Tibial artery (tissue), 4 donors: ENCODE measurements around the gene GRPEL2.

Experiments
- DNase-seq, 2 donors: peaks; one replicate each; pipeline ENCODE4 v3.0.0-alpha.2; 2019
- H3K27ac ChIP-seq, 2 donors: fragments of 200-600 bp; sonication (generic) in 1 of 2; 1 replicate in 1 of 2; 2 replicates in 1 of 2; pipeline ENCODE4 v1.5.1; 2018 to 2019; ENCODE audit warnings: mild to moderate bottlenecking in 1 of 2
- H3K27me3 ChIP-seq, 2 donors: fragments of 200-600 bp; sonication (generic) in 1 of 2; one replicate each; pipeline versions ENCODE4 v1.5.1 to v1.6.0; 2016 to 2019
- H3K36me3 ChIP-seq, 3 donors: fragments of 200-600 bp; sonication (generic) in 2 of 3; one replicate each; pipeline ENCODE4 v1.5.1; 2016 to 2019; ENCODE audit warnings: mild to moderate bottlenecking in 2 of 3
- H3K4me1 ChIP-seq, 4 donors: fragments of 200-600 bp; sonication (generic) in 2 of 4; 1 replicate in 3 of 4; 2 replicates in 1 of 4; pipeline ENCODE4 v1.5.1; 2016 to 2019
- H3K4me3 ChIP-seq, 2 donors: fragments of 200-600 bp; sonication (generic) in 1 of 2; 1 replicate in 1 of 2; 2 replicates in 1 of 2; pipeline ENCODE4 v1.5.1; 2018 to 2019; ENCODE audit warnings: mild to moderate bottlenecking in 2 of 2
- H3K9me3 ChIP-seq, 3 donors: fragments of 200-600 bp; sonication (generic) in 1 of 3; one replicate each; pipeline ENCODE4 v1.5.1; 2016 to 2019
- CTCF ChIP-seq, 2 experiments: fragments of 200-600 bp in 1 of 2; fragments of 450-650 bp in 1 of 2; IDR thresholded peaks; one replicate each; pipeline ENCODE4 v1.5.1; 2017 to 2019; ENCODE audit warnings: antibody characterized with exemption in 2 of 2, mild to moderate bottlenecking in 1 of 2, moderate library complexity in 1 of 2
- intact Hi-C: fragments of 100-400 bp; cut with DNase I; formaldehyde crosslinking; loops from one replicate; pipeline ENCODE4 v1.15.0; 2023; ENCODE audit warnings: low total_unique reads

GRPEL2 gene

GRCh38 chr5:149400304-149400703 lies 55.0 kb downstream of the GRPEL2 start:
- intact Hi-C loops: no loop called here
- Histone ChIP-seq H3K4me3 (no peak overlapping the region), H3K27me3 (no peaks in the 10 kb centered on the region), H3K9me3 (no peaks in the 10 kb centered on the region), H3K36me3 (no peaks in the 10 kb centered on the region), H3K4me1 (peaks cover 0 to 52% (median 25%) of the 10 kb centered on the region in 4 donors), H3K27ac (peak overlapping the region; percentile 40 to 59)
- DNase-seq: peak in 1 of 2 donors; percentile 42
- no peak for TF ChIP-seq CTCF (IDR thresholded peaks at IDR 0.05)

- Histone ChIP-seq H3K4me3 (no peak overlapping the region), H3K4me1 (peaks cover 0 to 59% (median 32%) of the 10 kb centered on the region in 4 donors), H3K27me3 (no peaks in the 10 kb centered on the region), H3K27ac (no peak overlapping the region), H3K36me3 (no peaks in the 10 kb centered on the region), H3K9me3 (no peaks in the 10 kb centered on the region)
- TF ChIP-seq CTCF (IDR thresholded peaks at IDR 0.05): no peak
- DNase-seq: no peak
- intact Hi-C loops: no loop called here
These were observed 55.8 kb downstream of the GRPEL2 start for GRCh38 chr5:149401051-149401450.

GRCh38 chr5:149402291-149402690 lies 57.0 kb downstream of the GRPEL2 start:
- Histone ChIP-seq H3K4me3 (no peak overlapping the region), H3K27ac (no peak overlapping the region), H3K36me3 (peaks cover 0 to 1% (median under 1%) of the 10 kb centered on the region in 3 donors), H3K27me3 (no peaks in the 10 kb centered on the region), H3K4me1 (peaks cover 0 to 61% (median 35%) of the 10 kb centered on the region in 4 donors), H3K9me3 (no peaks in the 10 kb centered on the region)
- TF ChIP-seq CTCF (IDR thresholded peaks at IDR 0.05): no peak
- intact Hi-C loops: no loop called here
- peak in 1 of 2 donors; percentile 39 for DNase-seq
